Measurements from ENCODE around the gene RNF130. TPM values are rescaled to one million over a fixed set of nuclear protein-coding genes. Genes with fewer than 3 reads are reported as not detected.
A peak's percentile ranks its signal among the peaks of the same experiment; 100 is the strongest.
"Not testable (repeated sequence)": the region's sequence is repeated elsewhere in the genome, so short reads cannot be mapped to it uniquely, and the experiment has no call there.

The RNF130 gene
- total and polyA plus RNA-seq, 2 donors: 69.2 to 71.3 TPM

- WGBS: 90% methylated on average over 8 of the region's 8 CpGs
Measured at GRCh38 chr5:180098526-180098925, 27.0 kb upstream of the RNF130 start.

DNA sequence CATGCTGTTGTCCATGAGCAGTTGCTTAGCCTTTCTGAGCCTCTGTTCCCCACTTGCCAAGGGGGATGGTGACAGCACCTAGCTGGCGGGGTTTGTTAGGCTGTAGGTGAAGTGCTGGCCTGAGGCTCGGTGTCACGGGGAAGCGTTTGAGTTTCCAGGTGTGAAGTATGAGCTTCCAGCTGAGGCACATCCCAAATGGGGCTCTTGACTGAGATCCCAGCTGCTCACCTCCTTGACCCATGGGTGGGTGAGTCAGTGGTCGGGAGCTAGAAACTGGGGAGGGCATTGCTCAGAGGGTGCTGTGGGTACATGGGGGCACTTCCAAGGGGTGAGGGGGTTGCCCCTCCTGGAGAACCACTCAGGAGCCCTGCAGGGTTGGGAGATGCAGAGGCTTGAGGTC lies 26.4 kb upstream of the RNF130 start:
- Histone ChIP-seq H3K27ac (ENCODE audit: low read depth) (no peak overlapping the region), H3K36me3 (ENCODE audit: insufficient read depth) (no peaks in the 10 kb centered on the region), H3K4me1 (ENCODE audit: insufficient read depth) (no peaks in the 10 kb centered on the region), H3K4me3 (ENCODE audit: low read depth, low read length) (no peak overlapping the region)
- 85% methylated on average over 5 of the region's 5 CpGs for WGBS
- DNase-seq (ENCODE audit: extremely low spot score): no peak

More at GRCh38 chr5:180098526-180098925, 27.0 kb upstream of the RNF130 start:
- H3K4me3 ChIP-seq (ENCODE audit: low read depth, low read length): no peak overlapping the region
- no peaks in the 10 kb centered on the region for H3K36me3 ChIP-seq (ENCODE audit: insufficient read depth)
- no peak overlapping the region for H3K27ac ChIP-seq (ENCODE audit: low read depth)
- no peaks in the 10 kb centered on the region for H3K4me1 ChIP-seq (ENCODE audit: insufficient read depth)
- DNase-seq (ENCODE audit: extremely low spot score): no peak

- WGBS: 91% methylated on average over 11 of the region's 11 CpGs
- no peak for DNase-seq (ENCODE audit: extremely low spot score)
- Histone ChIP-seq H3K36me3 (ENCODE audit: insufficient read depth) (no peaks in the 10 kb centered on the region), H3K4me1 (ENCODE audit: insufficient read depth) (no peaks in the 10 kb centered on the region), H3K27ac (ENCODE audit: low read depth) (no peak overlapping the region), H3K4me3 (ENCODE audit: low read depth, low read length) (no peak overlapping the region)
Measured at GRCh38 chr5:180097163-180097894, 25.8 kb upstream of the RNF130 start.

GRCh38 chr5:180096616-180097015 lies 25.1 kb upstream of the RNF130 start:
- no peak for DNase-seq (ENCODE audit: extremely low spot score)

DNA sequence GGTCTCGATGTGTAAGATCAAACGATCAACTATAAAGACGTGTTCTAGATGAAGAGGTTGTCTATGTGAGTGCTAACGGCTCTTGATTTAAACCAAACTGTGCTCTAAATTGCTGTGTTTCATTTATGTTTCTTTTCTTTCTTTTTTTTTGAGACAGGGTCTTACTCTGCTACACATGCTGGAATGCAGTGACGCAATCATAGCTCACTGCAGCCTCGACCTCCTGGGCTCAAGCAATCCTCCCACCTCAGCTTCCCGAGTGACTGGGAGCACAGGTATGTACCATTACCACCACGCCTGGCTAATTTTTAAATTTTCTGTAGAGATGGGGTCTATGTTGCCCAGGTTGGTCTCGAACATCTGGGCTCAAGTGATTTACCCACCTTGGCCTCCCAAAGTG lies 24.0 kb upstream of the RNF130 start:
- 84% methylated on average over 9 of the region's 9 CpGs for WGBS
- Histone ChIP-seq H3K36me3 (ENCODE audit: insufficient read depth) (no peaks in the 10 kb centered on the region), H3K4me3 (ENCODE audit: low read depth, low read length) (no peak overlapping the region), H3K4me1 (ENCODE audit: insufficient read depth) (no peaks in the 10 kb centered on the region), H3K27ac (ENCODE audit: low read depth) (no peak overlapping the region)
- no peak for DNase-seq (ENCODE audit: extremely low spot score)

More at GRCh38 chr5:180096616-180097015, 25.1 kb upstream of the RNF130 start:
- no peaks in the 10 kb centered on the region for H3K4me1 ChIP-seq (ENCODE audit: insufficient read depth)
- H3K36me3 ChIP-seq (ENCODE audit: insufficient read depth): no peaks in the 10 kb centered on the region
- WGBS: 84% methylated on average over 10 of the region's 10 CpGs
- H3K27ac ChIP-seq (ENCODE audit: low read depth): no peak overlapping the region
- no peak overlapping the region for H3K4me3 ChIP-seq (ENCODE audit: low read depth, low read length)

DNA sequence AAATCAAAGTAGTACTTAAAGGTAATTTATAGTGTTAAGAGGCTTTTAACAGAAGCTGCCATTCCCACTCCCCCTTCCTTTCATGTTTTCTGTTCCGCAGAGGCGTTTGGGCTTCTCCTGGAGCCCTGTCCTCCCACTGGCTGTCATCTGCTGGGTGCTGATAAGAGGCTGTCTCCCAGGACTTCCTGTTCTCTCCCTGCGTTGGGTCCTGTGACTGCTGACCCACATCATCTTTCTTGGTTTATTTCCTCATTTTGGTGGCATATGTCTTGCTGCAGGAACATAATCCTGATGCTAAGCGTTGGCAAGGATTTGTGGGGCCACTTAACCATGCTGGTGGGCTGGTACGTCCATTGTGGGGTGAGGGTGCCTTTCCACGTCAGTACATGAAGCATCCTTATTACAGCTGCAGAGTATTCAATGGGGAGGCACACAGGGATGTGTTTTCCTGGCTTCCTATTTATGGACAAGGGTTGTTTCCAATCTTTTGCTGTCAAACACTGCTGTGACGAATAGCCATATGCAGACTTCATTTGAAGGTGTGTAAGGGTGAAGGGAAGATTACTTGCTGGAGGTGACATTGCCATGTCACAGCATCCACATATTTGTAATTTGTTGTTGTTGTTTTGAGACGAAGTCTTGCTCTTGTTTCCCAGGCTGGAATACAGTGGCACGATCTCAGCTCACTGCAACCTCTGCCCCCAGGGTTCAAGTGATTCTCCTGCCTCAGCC lies 22.3 kb upstream of the RNF130 start:
- DNase-seq (ENCODE audit: extremely low spot score): no peak
- H3K36me3 ChIP-seq (ENCODE audit: insufficient read depth): no peaks in the 10 kb centered on the region
- H3K4me1 ChIP-seq (ENCODE audit: insufficient read depth): no peaks in the 10 kb centered on the region
- no peak overlapping the region for H3K4me3 ChIP-seq (ENCODE audit: low read depth, low read length)
- 73% methylated on average over 9 of the region's 9 CpGs for WGBS
- H3K27ac ChIP-seq (ENCODE audit: low read depth): no peak overlapping the region

DNA sequence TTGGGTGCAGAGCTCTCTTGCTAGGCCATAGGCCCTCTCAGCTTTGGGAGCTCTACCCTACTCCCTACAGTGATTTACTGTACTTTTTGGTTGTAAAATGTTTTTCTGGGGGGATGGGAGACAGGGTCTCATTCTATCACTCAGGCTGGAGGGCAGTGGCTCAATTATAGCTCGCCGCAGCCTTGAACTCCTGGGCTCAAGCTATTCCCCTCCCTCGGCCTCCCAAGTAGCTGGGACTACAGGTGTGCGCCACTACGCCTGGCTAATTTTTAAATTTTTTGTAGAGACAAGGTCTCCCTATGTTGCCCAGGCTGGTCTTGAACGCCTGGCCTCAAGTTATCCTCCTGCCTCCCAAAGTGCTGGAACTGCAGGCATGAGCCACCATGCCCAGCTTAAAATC lies 21.7 kb upstream of the RNF130 start:
- H3K36me3 ChIP-seq (ENCODE audit: insufficient read depth): no peaks in the 10 kb centered on the region
- no peak overlapping the region for H3K4me3 ChIP-seq (ENCODE audit: low read depth, low read length)
- 97% methylated on average over 6 of the region's 6 CpGs for WGBS
- H3K27ac ChIP-seq (ENCODE audit: low read depth): no peak overlapping the region
- no peak for DNase-seq (ENCODE audit: extremely low spot score)
- no peaks in the 10 kb centered on the region for H3K4me1 ChIP-seq (ENCODE audit: insufficient read depth)

DNA sequence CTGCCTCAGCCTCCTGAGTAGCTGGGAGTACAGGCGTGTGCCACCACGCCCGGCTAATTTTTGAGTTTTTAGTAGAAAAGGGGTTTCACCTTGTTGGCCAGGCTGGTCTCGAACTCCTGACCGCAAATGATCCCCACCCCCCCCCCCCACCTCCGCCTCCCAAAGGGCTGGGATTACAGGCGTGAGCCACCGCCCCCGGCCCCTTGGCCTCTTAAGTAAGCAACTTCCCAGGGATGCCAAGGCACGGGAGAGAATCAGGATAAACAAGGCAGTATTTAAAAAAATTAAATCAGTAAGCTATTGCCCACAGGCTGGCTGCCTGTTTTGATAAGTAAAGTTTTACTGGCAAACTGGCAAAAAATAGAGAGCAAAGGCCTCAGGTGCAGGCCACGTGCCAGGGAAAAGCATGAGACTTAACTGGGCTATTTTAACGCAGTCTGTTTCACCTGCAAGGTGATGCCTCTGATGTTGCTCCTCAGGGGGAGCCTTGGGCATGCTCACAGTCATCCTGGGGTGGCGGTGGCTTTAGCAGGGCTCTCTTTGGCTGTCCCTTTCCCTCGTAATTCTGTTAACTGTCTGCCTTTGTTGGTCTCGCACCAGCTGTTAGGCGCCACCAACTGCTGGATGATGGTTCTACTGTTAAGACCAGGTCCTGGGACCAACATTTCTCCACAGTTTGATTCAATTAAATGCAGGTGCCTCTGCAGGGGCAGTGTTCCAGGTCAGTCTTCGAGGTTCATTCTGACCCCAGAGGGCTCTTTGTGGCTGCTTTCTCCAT lies 19.4 kb upstream of the RNF130 start:
- DNase-seq (ENCODE audit: extremely low spot score): no peak
- Histone ChIP-seq H3K4me3 (ENCODE audit: low read depth, low read length) (peak overlapping the region; percentile 39), H3K4me1 (ENCODE audit: insufficient read depth) (no peaks in the 10 kb centered on the region), H3K36me3 (ENCODE audit: insufficient read depth) (no peaks in the 10 kb centered on the region), H3K27ac (ENCODE audit: low read depth) (no peak overlapping the region)
- 31% methylated on average over 17 of the region's 17 CpGs for WGBS

- Histone ChIP-seq H3K36me3 (ENCODE audit: insufficient read depth) (no peaks in the 10 kb centered on the region), H3K27ac (ENCODE audit: low read depth) (no peak overlapping the region), H3K4me3 (ENCODE audit: low read depth, low read length) (peak overlapping the region; percentile 39), H3K4me1 (ENCODE audit: insufficient read depth) (no peaks in the 10 kb centered on the region)
- DNase-seq (ENCODE audit: extremely low spot score): no peak
- 2% methylated on average over 58 of the region's 58 CpGs for whole genome bisulfite sequencing
Measured at GRCh38 chr5:180090098-180090768, 18.7 kb upstream of the RNF130 start.

DNA sequence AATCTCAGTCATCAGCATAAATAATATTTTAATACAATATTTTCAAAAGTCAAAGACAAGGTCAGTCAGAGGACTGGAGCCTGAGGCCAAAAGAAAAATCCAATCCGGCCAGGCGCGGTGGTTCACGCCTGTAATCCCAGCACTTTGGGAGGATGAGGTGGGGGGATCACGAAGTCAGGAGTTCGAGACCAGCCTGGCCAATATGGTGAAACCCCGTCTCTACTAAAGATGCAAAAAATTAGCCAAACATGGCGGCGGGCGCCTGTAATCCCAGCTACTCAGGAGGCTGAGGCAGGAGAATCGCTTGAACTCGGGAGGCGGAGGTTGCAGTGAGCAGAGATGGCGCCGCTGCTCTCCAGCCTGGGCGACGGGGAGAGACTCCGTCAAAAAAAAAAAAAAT lies 18.1 kb upstream of the RNF130 start:
- not testable (repeated sequence) for H3K36me3 ChIP-seq (ENCODE audit: insufficient read depth); H3K27ac ChIP-seq (ENCODE audit: low read depth); H3K4me1 ChIP-seq (ENCODE audit: insufficient read depth); DNase-seq (ENCODE audit: extremely low spot score); H3K4me3 ChIP-seq (ENCODE audit: low read depth, low read length)
- 76% methylated on average over 18 of the region's 18 CpGs for WGBS

DNA sequence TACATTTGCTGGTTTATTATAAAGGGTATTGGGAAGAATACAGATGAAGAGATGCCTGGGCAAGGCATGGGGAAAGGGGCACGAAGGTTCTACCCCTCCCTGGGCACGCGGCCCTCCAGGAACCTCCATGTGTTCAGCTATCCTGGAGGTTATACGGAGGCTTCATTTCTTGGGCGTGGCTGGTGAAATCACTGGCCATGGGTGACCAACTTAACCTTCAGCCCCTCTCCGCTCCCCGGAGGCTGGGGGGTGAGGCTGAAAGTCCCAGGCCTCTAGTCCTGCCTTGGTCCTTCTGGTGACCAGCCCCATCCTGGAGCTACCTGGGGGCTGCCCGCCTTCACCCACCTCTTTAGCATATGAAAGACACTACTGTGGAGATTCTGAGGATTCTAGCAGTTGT lies 17.0 kb upstream of the RNF130 start:
- H3K4me3 ChIP-seq (ENCODE audit: low read depth, low read length): no peak overlapping the region
- DNase-seq (ENCODE audit: extremely low spot score): no peak
- 95% methylated on average over 8 of the region's 8 CpGs for WGBS
- no peak overlapping the region for H3K27ac ChIP-seq (ENCODE audit: low read depth)
- H3K4me1 ChIP-seq (ENCODE audit: insufficient read depth): no peaks in the 10 kb centered on the region
- no peaks in the 10 kb centered on the region for H3K36me3 ChIP-seq (ENCODE audit: insufficient read depth)

DNA sequence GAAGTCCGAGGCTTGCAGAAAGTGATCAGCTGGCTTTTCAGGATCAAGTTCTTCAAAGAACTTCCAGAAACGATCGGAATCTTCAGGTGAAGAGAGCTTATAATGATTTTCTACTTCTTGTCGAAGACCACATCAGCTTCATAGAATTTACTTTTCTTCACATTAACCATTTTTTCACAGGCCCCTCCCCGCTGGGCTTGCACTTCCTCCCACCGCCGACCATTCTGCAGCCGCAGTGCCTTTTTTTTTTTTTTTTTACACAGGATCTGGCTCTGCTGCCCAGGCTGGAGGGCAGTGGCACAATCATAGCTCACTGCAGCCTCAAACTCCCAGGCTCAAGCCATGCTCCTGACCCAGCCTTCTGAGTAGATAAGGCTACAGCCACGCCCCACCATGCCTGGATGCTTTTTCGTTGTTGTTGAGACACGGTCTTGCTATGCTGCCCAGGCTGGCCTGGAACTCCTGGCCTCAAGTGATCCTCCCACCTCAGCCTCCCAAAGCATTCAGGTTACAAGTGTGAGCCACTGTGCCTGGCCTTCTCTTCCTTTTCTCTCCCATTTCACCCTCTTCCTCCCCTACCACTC lies 15.3 kb upstream of the RNF130 start:
- 82% methylated on average over 11 of the region's 11 CpGs for WGBS
- no peaks in the 10 kb centered on the region for H3K36me3 ChIP-seq (ENCODE audit: insufficient read depth)
- no peaks in the 10 kb centered on the region for H3K4me1 ChIP-seq (ENCODE audit: insufficient read depth)
- no peak for DNase-seq (ENCODE audit: extremely low spot score)
- H3K4me3 ChIP-seq (ENCODE audit: low read depth, low read length): no peak overlapping the region
- H3K27ac ChIP-seq (ENCODE audit: low read depth): no peak overlapping the region

GRCh38 chr5:180085837-180086236 lies 14.3 kb upstream of the RNF130 start:
- Histone ChIP-seq H3K4me1 (ENCODE audit: insufficient read depth) (no peaks in the 10 kb centered on the region), H3K36me3 (ENCODE audit: insufficient read depth) (no peaks in the 10 kb centered on the region), H3K4me3 (ENCODE audit: low read depth, low read length) (no peak overlapping the region), H3K27ac (ENCODE audit: low read depth) (no peak overlapping the region)
- WGBS: 58% methylated on average over 7 of the region's 7 CpGs
- no peak for DNase-seq (ENCODE audit: extremely low spot score)
